HG03469 (cell line): ENCODE results near the gene HNF1A.

Experiments used
- ATAC-seq: cut with Tn5 transposase; IDR thresholded peaks from one replicate; pipeline ENCODE4 v1.9.1; 2021; ENCODE audit warnings: mild to moderate bottlenecking, moderate library complexity, moderate number of reproducible peaks; ENCODE audit not compliant: unreplicated experiment

Gene HNF1A

GRCh38 chr12:121008347-121009098 lies 30.2 kb downstream of the HNF1A start:
- no peak for ATAC-seq

DNA sequence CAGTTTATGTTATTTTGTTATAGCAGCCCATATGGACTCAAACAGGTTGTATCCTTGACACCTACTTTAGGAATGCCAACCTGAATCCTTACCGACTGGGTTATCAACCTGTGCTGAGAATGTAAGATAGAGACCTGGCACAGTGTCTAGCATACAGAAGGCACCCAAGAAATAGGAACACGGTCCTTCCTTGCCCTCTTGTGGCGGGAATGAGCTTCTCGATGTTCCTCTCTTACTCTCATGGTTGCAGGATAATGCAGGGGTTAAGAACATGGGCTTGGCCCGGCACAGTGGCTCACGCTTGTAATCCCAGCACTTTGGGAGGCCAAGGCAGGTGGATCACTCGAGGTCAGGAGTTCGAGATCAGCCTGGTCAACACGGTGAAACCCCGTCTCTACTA lies 31.4 kb downstream of the HNF1A start:
- ATAC-seq = no peak

DNA sequence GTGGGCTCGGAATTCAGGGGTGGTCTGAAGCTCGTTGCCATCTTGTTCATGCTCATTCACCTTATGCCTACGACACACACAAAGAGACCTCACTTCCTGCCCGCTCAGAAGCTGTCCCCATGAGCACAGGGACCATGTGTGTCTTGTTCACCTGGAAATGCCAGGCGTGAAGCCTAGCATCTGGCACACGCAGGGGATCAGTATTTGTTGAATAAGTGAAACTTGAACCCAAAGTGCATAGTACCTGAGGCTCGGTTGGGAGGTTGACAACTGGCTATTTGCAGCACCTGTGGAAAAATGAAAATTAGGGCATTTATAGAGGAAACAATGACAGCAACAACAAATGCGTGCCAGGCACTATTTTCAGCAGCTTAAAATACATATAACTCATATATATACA lies 32.5 kb downstream of the HNF1A start:
- no peak for ATAC-seq

GRCh38 chr12:121011820-121012219 lies 33.5 kb downstream of the HNF1A start:
- no peak for ATAC-seq

GRCh38 chr12:121013715-121014114 lies 35.4 kb downstream of the HNF1A start:
- ATAC-seq = no peak

- peak; percentile 82 for ATAC-seq
These were observed 37.8 kb downstream of the HNF1A start, which contains the start of gene C12orf43 for GRCh38 chr12:121015825-121016766. TSS of gene C12orf43 (minus strand) at chr12:121016487. CDS start at chr12:121016474, 13 bp downstream.

DNA sequence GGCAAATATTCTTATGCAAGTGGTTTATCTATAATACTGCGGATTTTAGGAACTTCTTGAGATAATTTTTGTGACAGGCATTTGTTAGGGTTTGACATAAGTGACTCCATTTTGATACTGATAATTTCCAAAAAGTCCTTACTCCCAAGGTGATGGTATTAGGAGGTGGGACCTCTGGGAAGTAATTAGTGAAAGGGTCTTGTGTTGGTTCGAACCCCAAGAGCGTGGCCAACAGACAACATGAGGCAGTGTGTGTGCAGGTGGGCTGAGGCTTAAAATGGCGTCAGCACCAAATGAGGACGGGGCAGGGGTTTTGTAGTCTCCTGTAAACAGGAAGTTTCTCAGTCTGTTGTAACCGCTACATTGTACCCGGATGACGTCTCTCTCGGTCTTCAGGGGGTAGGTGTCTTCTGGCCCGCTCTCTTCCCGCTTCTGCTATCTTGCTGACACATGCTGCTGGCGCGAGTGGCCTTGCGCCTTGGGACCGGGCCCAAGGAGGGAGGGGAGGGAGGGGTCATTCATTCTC lies 39.7 kb downstream of the HNF1A start:
- no peak for ATAC-seq

DNA sequence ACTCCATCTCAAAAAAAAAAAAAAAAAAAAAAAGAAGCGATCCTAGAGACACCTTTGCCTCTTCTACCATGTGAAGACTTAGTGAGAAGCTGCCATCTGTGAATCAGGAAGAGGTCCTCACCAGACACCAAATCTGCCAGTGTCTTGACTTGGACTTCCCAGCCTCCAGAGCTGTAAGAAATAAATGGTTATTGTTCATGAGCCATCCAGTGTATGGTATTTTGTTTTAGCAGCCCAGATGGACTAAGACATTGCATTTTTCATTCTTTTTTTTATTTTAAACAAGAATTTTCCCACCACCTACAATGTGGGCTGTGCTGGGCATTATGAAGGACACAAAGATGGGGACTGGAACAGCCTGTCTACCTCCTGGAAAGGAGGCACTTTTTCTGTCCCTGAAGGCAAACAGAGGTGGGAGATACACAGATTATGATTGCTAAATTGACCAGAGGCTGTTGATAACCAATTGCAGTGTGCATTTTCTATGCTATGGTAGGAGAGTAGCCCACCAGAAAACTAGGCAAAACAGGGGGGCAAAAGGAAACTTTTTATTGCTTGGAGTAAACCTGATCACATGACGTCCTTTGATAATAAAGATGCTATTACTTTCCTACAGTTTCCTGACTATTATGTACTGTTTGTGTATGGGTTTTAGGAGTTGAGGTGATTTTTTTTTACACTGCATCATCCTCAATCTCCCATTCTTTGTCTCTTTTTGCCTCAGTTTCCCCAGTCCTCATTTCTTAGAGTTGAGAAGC lies 40.7 kb downstream of the HNF1A start:
- ATAC-seq = no peak

- ATAC-seq = no peak
These were observed 43.4 kb downstream of the HNF1A start for GRCh38 chr12:121021754-121022153.

DNA sequence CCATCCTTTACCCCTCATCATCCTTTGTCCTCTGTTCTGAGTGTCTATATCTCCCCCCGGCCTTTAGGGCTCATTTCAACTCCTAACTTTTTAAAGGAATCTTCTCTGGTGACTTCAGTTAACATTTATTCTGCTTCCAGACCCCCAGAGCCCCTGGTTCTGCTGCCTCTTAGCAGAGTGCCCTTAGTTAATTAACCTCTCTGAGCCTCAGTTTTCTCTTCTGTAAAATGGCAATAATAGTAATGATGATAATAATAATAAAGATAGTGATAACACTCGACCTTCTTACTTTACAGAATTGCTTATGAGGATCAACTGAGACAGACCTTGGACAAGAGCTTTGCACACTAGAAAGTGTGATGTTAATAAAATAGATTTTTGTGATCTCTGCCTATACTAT lies 44.4 kb downstream of the HNF1A start:
- no peak for ATAC-seq

DNA sequence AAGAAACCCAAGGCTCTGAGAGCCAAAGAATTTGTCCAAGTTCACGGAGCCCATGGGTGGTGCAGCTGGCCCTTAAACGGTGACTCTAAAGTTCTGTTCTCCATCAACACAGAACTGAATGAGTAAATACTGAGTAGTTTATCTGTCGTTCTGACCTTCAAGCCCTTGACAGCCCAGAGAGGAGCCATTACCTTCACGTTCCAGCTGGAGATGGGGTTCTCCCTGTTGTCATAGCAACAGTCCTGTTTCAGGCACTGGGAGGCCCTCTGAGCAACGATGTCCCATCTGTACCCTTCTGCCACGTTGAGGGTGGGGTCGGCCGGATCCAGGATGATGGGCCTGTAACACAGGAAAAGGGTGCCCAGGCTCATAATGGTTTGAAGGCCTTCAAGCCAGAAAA lies 45.5 kb downstream of the HNF1A start:
- no peak for ATAC-seq

- no peak for ATAC-seq
These were observed 47.3 kb downstream of the HNF1A start for GRCh38 chr12:121025442-121026226.

DNA sequence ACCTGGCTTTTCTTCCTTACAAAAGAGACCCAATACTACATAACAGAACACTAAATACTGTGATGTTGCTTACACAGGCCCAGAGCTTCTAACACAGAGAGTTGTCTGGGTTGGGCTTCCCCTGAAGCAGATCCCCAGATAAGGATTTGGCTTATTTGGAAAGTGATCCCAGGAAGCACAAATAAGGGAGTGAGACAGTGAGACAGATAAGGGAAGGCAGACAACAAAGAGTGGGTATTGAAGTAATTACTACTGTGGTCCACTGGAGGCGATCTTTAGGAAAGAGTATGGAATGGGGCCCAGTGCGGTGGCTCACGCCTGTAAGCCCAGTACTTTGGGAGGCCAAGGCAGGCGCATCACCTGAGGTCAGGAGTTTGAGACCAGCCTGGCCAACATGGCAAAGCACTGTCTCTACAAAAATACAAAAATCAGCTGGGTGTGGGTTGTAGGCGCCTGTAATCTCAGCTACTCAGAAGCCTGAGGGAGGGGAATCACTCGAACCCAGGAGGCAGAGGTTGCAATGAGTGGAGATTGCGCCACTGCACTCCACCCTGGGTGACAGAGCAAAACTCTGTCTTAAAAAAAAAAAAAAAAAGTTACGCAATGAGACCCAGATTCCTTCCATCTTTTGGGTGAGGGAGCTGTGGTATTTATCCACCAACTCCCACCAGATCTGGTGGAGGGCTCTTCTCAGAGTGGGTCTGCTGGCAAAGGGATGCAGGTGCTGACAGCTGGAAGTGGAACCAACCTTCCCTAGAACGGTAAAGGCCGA lies 48.1 kb downstream of the HNF1A start:
- no peak for ATAC-seq

DNA sequence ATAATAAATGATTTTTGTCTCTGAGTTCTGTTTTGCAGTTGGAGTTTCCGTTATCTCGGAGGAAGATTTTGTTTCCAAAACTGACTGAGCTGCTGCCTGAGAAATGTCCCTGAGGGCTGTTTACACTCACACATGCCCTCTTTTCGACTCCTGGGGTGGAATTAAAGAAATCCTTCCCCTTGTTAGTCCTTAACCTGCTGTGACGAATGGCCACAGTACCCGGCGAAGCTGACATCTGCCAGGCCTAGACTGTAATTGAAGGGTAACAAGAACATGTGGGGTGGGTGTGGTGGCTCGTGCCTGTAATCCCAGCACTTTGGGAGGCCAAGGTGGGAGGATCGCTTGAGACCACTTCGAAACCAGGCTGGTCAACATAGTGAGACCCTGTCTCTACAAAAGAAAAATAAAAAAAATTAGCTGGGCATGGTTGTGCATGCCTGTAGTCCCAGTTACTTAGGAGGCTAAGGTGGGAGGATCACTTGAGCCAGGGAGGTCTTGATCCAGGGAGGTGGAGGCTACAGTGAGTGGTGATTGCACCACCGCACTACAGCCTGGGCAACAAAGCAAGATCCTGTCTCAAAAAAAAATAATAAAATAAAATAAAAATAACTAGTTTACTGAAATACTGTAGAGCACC lies 52.4 kb downstream of the HNF1A start:
- no peak for ATAC-seq

- no peak for ATAC-seq
These were observed 55.4 kb downstream of the HNF1A start for GRCh38 chr12:121033625-121034349.

GRCh38 chr12:121034616-121035305 lies 56.4 kb downstream of the HNF1A start:
- ATAC-seq = no peak

DNA sequence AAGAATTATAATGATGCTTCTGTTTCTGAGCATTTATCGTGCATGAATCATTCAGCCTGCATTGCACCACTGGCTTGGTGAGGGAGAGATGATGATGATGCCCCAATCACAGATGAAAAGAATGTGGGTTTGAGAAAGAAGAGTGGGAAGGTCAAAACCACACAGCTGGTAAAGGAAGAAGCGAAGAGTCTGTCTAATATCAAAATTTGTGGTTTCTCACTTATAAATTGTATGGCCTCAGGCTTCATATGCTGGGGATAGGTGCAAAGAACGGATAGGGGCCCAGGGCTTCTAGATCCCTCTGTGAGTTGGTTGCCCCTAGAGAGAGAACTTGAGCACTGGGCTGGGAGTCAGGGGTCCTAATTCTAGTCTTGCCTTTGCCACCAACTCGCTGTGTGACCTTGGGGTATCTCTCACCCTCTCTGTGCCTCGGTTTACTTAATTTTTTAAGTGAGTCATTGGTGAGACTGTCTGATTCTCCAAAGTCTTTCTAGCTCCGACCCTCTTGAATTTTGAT lies 58.5 kb downstream of the HNF1A start:
- ATAC-seq = no peak
